Mononuclear cell (primary cell): Measurements from ENCODE around the gene MAPK1. TPM values are rescaled to one million over a fixed set of nuclear protein-coding genes. Genes with fewer than 3 reads are reported as not detected.
"Not testable (repeated sequence)": the region's sequence is repeated elsewhere in the genome, so short reads cannot be mapped to it uniquely, and the experiment has no call there.

Experiments used
- H3K27me3 ChIP-seq: 2 replicates; pipeline ENCODE4 v1.6.0; 2011; ENCODE audit warnings: low read length, control low read depth; ENCODE audit not compliant: insufficient read depth
- H3K4me1 ChIP-seq: 2 replicates; pipeline ENCODE4 v1.5.1; 2011; ENCODE audit warnings: mild to moderate bottlenecking, low read length, control low read depth; ENCODE audit not compliant: insufficient read depth
- H3K4me3 ChIP-seq: 2 replicates; pipeline ENCODE4 v1.5.1; 2011; ENCODE audit warnings: mild to moderate bottlenecking, low read length, moderate library complexity
- H3K9me3 ChIP-seq: 2 replicates; pipeline ENCODE4 v1.5.1; 2011; ENCODE audit warnings: low read depth, mild to moderate bottlenecking, control low read depth, low read length
- total RNA-seq: library from RNA; depleted of rRNA; stranded (reverse); fragments of >200 nt; gene quantifications from one replicate; pipeline ENCODE4 v1.2.3, GENCODE V29; 2012

MAPK1 gene
- total RNA-seq, 1 donor: 30.0 TPM

DNA sequence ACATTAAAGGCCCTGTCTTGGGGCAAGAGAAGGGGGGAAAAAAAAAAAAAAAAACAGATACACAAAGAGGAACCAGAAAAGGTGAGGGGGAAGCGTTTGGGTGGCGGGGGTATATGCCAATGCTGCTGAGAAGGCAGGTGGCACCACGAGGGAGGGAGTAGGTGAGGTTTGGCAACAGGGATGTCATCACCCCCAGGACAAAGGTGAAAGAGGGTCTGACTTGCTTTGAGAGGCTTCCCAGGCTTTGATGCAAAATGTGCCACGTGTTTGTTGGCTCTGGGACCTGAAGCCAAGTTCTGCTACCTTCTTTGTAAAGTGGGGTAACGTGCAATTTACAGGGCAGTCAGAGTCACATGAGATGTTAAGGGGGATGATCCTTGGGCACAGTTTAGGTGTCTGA is 135.9 kb downstream of the MAPK1 start:
- H3K9me3 ChIP-seq: no peaks in the 10 kb centered on the region
- no peak overlapping the region for H3K4me3 ChIP-seq
- no peaks in the 10 kb centered on the region for H3K27me3 ChIP-seq
- H3K4me1 ChIP-seq: peaks cover 27% of the 10 kb centered on the region

DNA sequence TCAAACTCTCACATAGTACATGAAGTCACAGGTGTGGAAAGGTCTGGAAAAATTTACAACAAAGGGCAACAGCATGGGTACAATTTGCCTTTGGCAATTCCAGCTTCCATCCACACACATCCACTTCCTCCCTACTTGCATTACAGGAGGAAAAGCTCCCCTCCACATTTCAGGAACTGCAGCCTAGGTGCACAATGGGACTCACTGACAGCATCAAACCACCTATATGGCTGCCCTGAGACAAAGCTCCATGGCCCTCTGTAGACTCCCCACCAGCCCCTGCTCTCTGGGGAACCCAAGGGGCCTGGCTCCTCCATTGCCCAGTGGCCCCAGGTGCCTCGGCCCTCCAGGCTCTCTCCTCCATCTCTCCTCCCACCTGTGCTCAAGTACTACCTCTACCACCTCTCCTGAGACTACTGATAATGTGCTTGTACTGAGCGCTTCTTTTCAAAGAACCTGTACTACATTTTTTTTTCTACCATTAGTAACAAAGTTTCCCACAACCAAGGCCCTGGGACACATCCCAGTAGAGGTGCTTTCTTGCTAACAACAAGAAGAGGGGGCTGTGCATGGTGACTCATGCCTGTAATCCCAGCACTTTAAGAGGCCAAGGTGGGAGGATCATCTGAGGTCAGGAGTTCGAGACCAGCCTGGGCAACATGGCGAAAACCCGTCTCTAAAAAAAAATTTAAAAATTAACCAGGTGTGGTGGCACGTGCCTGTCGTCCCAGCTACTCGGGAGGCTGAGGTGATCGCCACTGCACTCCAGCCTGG is 136.7 kb downstream of the MAPK1 start:
- H3K27me3 ChIP-seq: no peaks in the 10 kb centered on the region
- no peaks in the 10 kb centered on the region for H3K9me3 ChIP-seq
- H3K4me3 ChIP-seq: no peak overlapping the region
- peaks cover 22% of the 10 kb centered on the region for H3K4me1 ChIP-seq

DNA sequence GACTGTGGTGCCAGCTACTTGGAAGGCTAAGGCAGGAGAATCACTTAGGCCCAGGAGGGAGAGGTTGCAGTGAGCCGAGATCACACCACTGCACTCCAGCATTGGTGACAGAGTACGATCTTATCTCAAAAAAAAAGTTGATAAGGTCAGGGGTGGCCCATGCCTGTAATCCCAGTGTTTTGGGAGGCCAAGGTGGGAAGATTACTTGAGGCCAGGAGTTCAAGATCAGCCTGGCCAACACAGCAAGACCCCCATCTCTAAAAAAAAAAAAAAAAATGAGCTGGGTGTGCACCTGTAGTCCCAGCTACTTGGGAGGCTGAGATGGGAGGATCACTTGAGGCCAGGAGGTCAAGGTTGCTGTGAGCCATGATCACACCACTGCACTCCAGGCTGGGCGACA is 138.3 kb downstream of the MAPK1 start:
- not testable (repeated sequence) for H3K9me3 ChIP-seq

DNA sequence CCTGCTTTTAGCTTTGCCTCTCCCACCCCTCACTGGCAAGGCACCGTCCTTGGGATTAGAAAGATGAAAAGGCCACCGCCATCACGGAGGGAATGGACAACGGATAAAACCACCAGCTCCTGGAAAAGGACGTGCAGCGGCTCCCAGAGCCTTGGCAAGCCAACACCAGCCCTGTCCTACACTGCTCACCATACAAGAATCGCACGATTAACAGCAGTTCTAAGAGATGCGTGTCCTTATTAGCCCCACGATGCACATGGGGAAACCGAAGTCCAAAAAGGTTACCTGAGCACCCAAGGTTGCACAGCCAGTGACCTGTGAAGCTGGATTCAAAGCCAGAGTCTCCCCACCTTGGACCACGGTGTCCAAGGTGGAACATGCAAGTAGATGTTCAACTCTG is 139.2 kb downstream of the MAPK1 start:
- no peaks in the 10 kb centered on the region for H3K27me3 ChIP-seq

More for the DNA sequence above, 138.3 kb downstream of the MAPK1 start:
- peaks cover 12% of the 10 kb centered on the region for H3K4me1 ChIP-seq
- not testable (repeated sequence) for H3K4me3 ChIP-seq, H3K27me3 ChIP-seq

DNA sequence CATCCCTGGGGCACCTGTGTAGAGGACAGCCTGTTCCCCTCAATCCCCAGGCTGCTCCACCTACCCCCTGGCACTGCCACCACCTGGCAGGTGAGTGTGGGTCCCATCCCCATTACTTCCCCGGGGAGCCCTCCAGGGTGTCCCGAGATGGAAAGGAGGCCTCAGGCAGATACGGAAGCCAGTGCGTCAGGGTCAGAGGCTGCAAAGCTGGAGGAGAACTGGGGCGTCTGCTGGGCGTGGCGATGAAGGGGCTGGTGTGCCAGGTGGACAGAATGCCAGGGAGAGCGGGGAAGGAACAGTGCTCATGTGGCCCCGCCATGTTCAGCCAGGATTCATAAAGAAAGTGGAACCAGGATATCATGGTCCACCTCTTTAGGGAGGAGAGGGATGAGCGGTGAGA is 139.7 kb downstream of the MAPK1 start:
- H3K9me3 ChIP-seq: no peaks in the 10 kb centered on the region
- peaks cover 7% of the 10 kb centered on the region for H3K4me1 ChIP-seq
- H3K4me3 ChIP-seq: no peak overlapping the region
- H3K27me3 ChIP-seq: no peaks in the 10 kb centered on the region

More for the DNA sequence above, 139.2 kb downstream of the MAPK1 start:
- Histone ChIP-seq H3K9me3 (no peaks in the 10 kb centered on the region), H3K4me3 (no peak overlapping the region), H3K4me1 (peaks cover 7% of the 10 kb centered on the region)

DNA sequence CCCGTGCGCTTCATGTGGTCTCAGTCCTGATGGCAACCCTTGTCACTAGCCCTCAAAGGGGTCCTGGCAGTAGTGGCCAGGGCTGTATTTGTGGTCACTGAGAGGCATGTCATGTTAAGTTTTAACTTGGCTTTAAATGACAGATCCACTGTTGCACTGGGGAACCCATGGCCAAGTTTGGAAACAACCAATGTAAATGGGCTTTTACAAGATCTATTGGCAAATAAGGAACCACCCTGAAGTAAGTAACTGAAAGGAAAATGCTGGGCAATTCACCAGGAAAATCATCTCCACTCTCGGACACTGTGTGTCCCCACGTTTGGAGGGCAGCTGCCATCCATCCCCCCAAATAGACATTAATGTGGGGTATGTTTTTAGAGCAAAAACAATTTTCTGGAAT is 140.3 kb downstream of the MAPK1 start:
- Histone ChIP-seq H3K4me3 (no peak overlapping the region), H3K4me1 (peaks cover 7% of the 10 kb centered on the region), H3K9me3 (no peaks in the 10 kb centered on the region), H3K27me3 (no peaks in the 10 kb centered on the region)

DNA sequence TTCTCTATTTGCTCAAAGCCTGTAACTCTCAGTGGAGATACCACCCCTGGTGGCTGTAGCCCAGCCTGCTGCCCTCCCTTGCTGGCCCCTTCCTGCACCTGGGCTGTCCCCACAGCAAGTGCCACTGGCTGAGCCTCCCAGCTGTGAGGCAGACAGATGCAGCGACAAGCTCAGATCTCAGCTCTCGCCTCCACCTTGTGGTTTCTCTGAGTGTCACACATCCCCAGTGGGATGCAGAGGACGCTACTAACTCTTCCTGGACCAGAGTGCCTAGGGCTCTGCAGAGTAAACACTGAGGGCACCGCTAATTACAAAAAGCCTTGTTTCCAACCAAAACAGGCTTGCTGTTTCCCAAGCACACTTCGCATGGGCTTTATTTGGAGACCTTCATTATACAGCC is 140.8 kb downstream of the MAPK1 start:
- H3K27me3 ChIP-seq: no peaks in the 10 kb centered on the region
- H3K9me3 ChIP-seq: no peaks in the 10 kb centered on the region
- no peak overlapping the region for H3K4me3 ChIP-seq
- H3K4me1 ChIP-seq: peaks cover 7% of the 10 kb centered on the region

DNA sequence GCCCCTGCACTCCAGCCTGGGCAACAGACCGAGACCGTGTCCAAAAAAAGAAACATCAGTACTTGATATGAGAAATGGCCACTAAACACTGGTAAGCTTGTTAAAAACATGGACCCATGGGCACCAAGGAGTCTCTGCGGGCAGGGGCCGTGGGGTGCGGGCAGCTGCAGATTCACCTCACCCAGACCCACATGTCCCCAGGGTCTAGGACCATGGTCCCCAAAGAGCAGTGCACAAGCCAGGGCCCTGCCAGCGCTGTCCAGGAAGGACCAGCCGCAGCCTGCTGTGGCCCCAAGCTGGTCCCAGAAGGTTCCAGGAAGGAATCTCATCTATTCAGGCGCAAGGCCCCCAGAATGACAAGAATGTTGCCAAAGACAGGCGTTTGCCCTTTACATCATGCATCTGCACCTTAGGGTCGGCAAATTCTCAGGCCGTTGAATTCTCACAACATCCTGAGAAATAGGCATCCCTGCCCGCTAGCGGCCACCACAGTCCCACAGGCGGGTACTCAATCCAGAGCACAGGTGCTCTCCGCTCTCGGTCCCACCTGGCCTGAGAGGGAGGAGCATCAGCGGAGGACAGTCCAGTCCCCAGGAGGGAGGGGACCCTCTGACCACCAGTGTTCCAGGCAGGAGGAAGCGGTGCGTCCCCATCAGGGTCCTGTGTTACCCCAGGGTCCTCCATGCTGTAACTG is 141.3 kb downstream of the MAPK1 start:
- Histone ChIP-seq H3K4me3 (no peak overlapping the region), H3K4me1 (peaks cover 7% of the 10 kb centered on the region), H3K9me3 (no peaks in the 10 kb centered on the region), H3K27me3 (no peaks in the 10 kb centered on the region)

DNA sequence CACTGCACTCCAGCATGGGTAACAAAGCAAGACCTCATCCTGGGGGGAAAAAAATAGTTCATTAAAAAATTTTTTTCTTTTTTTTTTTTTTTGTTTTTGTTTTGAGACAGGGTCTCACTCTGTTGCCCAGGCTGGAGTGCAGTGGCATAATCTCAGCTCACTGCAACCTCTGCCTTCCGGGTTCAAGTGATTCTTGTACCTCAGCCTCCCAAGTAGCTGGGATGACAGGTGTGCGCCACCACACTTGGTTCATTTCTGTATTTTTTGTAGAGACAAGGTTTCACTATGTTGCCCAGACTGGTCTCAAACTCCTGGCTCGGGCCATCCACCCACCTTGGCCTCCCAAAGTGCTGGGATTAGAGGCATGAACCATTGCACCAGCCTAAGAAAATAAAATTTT is 142.9 kb downstream of the MAPK1 start:
- not testable (repeated sequence) for H3K9me3 ChIP-seq, H3K4me1 ChIP-seq, H3K27me3 ChIP-seq, H3K4me3 ChIP-seq

DNA sequence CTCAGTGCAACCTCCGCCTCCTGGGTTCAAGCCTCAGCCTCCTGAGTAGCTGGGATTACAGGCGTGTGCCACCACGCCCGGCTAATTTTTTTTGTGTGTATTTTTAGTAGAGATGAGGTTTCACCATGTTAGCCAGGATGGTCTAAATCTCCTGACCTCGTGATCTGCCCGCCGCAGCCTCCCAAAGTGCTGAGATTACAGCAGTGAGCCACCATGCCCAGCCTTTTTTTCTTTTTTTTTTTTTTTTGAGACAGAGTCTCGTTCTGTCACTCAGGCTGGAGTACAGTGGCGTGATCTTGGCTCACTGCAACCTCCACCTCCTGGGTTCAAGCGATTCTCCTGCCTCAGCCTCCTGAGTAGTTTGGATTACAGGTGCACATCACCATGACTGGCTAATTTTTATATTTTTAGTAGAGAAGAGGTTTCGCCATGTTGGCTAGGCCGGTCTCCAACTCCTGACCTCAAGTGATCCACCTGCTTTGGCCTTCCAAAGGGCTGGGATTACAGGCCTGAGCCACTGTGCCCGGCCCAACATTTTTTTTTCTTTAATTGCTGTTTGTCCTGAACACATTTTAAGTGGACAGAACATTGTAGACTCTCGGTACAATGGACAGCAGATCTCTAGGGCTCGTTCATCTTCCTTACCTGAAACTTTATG is 146.1 kb downstream of the MAPK1 start:
- not testable (repeated sequence) for H3K9me3 ChIP-seq, H3K4me3 ChIP-seq, H3K27me3 ChIP-seq
- peaks cover 10% of the 10 kb centered on the region for H3K4me1 ChIP-seq

DNA sequence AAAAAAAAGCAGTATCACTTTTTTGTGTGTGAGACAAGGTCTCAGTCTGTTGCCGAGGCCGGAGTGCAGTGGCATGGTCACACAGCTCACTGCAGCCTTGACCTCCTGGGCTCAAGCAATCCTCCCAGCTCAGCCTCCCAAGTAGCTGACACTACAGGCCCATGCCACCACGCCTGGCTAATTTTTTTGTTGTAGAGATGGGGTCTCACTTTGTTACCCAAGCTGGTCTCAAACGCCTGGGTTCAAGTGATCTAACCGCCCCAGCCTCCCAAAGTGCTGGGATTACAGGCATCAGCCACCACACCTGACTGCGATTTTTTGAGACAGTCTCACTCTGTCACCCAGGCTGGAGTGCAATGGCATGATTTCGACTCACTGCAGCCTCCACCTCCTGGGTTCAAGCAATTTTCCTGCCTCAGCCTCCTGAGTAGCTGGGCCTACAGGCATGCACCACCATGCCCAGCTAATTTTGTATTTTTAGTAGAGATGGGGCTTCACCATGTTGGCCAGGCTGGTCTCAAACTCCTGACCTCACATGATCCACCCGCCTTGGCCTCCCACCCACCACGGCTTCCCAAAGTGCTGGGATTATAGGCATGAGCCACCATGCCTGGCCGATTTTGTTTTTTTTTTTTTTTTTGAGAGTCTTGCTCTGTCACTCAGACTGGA is 147.1 kb downstream of the MAPK1 start:
- H3K4me1 ChIP-seq: peaks cover 10% of the 10 kb centered on the region
- H3K27me3 ChIP-seq, H3K4me3 ChIP-seq, H3K9me3 ChIP-seq: not testable (repeated sequence)

DNA sequence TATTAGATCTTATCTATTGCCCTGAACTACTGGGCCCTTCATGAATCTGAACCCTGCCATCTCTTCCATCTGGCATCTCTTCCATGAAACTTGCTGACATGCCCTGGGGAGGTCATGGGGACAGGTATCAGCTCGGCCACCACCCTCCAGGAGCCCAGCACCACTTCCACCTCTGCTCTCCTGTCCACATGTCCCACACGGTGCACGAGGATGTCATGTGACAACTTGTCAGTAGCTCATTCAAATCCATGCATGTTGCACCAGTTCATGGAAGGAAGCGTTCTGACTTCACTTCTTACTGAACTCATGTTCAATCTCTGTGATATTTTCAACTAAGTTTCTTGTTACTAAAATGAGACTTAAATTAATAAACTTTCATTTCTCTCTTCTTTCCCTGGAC is 148.4 kb downstream of the MAPK1 start:
- H3K27me3 ChIP-seq: no peaks in the 10 kb centered on the region
- H3K4me1 ChIP-seq: peaks cover 10% of the 10 kb centered on the region
- H3K9me3 ChIP-seq: no peaks in the 10 kb centered on the region
- H3K4me3 ChIP-seq: no peak overlapping the region

DNA sequence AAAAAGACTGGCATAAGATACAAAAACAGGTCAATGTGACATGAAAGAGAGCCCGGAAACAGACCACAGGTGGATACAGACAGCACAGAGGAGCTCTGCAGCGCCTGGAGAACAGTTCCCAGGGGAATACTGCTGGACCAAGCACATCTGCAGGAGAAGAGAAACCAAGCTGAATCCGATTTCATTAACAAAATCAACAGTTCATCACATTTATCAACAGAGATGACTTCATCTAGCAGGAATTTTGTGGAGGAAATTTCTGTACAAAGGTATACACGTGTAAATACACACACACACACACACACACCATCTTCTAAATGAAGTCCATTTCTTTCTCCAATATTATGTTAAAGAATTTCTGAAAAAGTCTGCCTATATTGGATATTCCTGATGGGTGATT is 148.9 kb downstream of the MAPK1 start:
- Histone ChIP-seq H3K9me3 (no peaks in the 10 kb centered on the region), H3K27me3 (no peaks in the 10 kb centered on the region), H3K4me3 (no peak overlapping the region), H3K4me1 (peaks cover 10% of the 10 kb centered on the region)

DNA sequence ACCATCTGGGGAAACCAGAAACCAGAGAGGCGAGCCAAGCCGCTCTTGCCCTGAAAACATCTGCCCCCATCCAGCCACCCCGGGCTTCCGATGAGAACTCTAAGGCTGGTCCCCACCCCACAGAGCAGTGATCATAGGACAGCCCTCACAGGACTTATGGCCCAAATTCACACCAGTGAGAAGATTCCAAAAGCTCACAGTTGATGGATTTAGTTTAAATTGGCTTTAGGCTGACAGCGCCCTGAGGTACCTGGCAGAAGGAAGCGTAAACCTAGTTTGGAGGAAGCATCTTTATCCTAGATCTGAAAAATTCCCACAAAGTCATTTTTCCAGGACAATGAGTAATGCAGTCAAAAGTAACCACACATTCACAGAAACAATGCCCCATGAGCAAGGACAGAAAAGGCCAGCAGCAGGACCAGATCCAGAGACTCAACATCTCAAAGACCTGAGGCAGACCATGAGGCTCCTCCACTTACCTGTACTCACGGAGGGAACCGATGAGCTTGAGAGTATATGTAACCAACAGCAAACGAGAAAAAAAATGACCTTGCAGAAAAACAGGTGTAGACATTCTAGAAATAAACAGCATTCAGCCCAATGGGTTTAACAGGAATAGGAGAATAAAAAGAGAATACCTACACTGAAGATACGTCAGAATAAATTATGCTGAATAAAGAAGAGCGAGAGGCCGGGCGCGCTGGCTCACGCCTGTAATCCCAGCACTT is 150.9 kb downstream of the MAPK1 start:
- not testable (repeated sequence) for H3K9me3 ChIP-seq, H3K27me3 ChIP-seq, H3K4me3 ChIP-seq
- H3K4me1 ChIP-seq: peaks cover 10% of the 10 kb centered on the region

DNA sequence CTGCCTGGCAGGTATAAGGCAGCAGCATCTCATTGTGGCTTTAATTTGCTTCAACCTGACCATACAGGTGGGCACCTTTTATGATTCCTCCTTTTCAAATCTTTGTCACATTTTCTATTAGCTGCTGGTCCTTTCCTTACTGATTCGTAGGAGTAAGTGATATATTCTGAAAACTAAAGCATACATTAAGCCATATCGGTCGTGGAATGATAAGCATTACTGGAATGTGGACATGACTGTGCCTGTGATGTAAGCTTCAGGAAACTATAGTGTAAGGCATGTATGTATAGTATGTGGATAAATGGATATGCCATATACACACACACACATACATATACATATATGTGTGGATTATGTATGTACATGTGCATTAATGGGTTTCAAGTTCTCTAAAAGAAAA is 152.7 kb downstream of the MAPK1 start:
- Histone ChIP-seq H3K4me3 (no peak overlapping the region), H3K9me3 (no peaks in the 10 kb centered on the region), H3K27me3 (no peaks in the 10 kb centered on the region), H3K4me1 (peaks cover 10% of the 10 kb centered on the region)
